RWPE2 (cell line): ENCODE results near the gene C15orf40.

Experiments
- ATAC-seq: fragments of 200-7000 bp; cut with Tn5 transposase; 3 replicates; pipeline ENCODE4 v1.9.1; 2021; ENCODE audit warnings: low read depth
- DNase-seq: peaks from one replicate; pipeline ENCODE4 v3.0.0-alpha.2; 2020; ENCODE audit warnings: low spot score
- H3K27ac ChIP-seq: fragments of 450-650 bp; 2 replicates; pipeline ENCODE4 v1.5.1; 2017; ENCODE audit warnings: mild to moderate bottlenecking; ENCODE audit not compliant: poor library complexity, severe bottlenecking
- H3K27me3 ChIP-seq: fragments of 250-450 bp; sonication (Bioruptor Pico); 2 replicates; pipeline ENCODE4 v1.5.1; 2021; ENCODE audit warnings: mild to moderate bottlenecking, moderate library complexity; ENCODE audit not compliant: insufficient read depth, poor library complexity, severe bottlenecking
- H3K36me3 ChIP-seq: fragments of 250-450 bp; sonication (Bioruptor Pico); 2 replicates; pipeline ENCODE4 v1.5.1; 2020; ENCODE audit warnings: low read depth, mild to moderate bottlenecking, moderate library complexity
- H3K4me1 ChIP-seq: fragments of 250-450 bp; sonication (Bioruptor Pico); 2 replicates; pipeline ENCODE4 v1.5.1; 2021; ENCODE audit warnings: mild to moderate bottlenecking, moderate library complexity; ENCODE audit not compliant: insufficient read depth, poor library complexity, severe bottlenecking
- H3K4me3 ChIP-seq: fragments of 250-450 bp; sonication (Bioruptor Pico); 2 replicates; pipeline ENCODE4 v1.5.1; 2021; ENCODE audit warnings: mild to moderate bottlenecking, moderate library complexity; ENCODE audit not compliant: severe bottlenecking
- H3K9me3 ChIP-seq: fragments of 250-450 bp; sonication (Bioruptor Pico); 2 replicates; pipeline ENCODE4 v1.5.1; 2021; ENCODE audit warnings: mild to moderate bottlenecking, moderate library complexity; ENCODE audit not compliant: severe bottlenecking
- CTCF ChIP-seq: fragments of 450-650 bp; IDR thresholded peaks from one replicate; pipeline ENCODE4 v1.5.1; 2017; ENCODE audit warnings: mild to moderate bottlenecking, moderate library complexity; ENCODE audit not compliant: poor library complexity, severe bottlenecking

C15orf40 gene

GRCh38 chr15:83030021-83030420 is 18.6 kb upstream of the C15orf40 start:
- no peak; the same call in 2 of the 3 replicates for ATAC-seq
- Histone ChIP-seq H3K27ac (no peak overlapping the region), H3K9me3 (no peaks in the 10 kb centered on the region), H3K36me3 (peaks cover 91% of the 10 kb centered on the region), H3K27me3 (no peaks in the 10 kb centered on the region), H3K4me3 (no peak overlapping the region), H3K4me1 (no peaks in the 10 kb centered on the region)
- TF ChIP-seq CTCF, result no peak
- DNase-seq, result no peak

- no peaks in the 10 kb centered on the region for H3K9me3 ChIP-seq
- no peaks in the 10 kb centered on the region for H3K4me1 ChIP-seq
- TF ChIP-seq CTCF, result no peak
- H3K27me3 ChIP-seq, result no peaks in the 10 kb centered on the region
- H3K4me3 ChIP-seq, result no peak overlapping the region
- H3K36me3 ChIP-seq, result peaks cover 58% of the 10 kb centered on the region
- DNase-seq, result no peak
- no peak for ATAC-seq
- no peak overlapping the region for H3K27ac ChIP-seq
Measured at GRCh38 chr15:83018436-83018835, 7.0 kb upstream of the C15orf40 start.

DNA sequence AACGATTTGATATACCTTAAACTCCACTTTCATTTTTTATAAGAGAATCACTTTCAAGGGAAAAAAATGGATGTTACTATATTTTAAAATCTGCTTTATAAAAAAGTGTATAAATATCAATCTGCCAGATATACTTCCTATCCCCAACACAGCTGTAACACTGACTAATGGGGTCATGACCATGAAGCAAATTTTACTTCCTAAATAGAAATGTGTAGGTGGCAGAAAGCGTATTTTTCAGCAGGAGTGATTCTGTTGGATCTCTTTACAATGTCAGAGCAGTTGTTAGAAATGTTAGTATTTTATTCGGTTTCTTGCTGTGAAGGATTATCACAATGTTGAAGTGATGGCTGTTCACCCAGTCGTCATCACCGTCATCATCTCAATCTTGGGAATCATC is 5.5 kb upstream of the C15orf40 start:
- ATAC-seq (no peak), DNase-seq (no peak)
- no peak for TF ChIP-seq CTCF
- H3K4me1 ChIP-seq, result peaks cover 5% of the 10 kb centered on the region
- H3K27ac ChIP-seq, result no peak overlapping the region
- no peaks in the 10 kb centered on the region for H3K27me3 ChIP-seq
- H3K9me3 ChIP-seq, result no peaks in the 10 kb centered on the region
- no peak overlapping the region for H3K4me3 ChIP-seq
- peaks cover 51% of the 10 kb centered on the region for H3K36me3 ChIP-seq

GRCh38 chr15:83015361-83015760 is 3.9 kb upstream of the C15orf40 start:
- TF ChIP-seq CTCF, result no peak
- DNase-seq, result no peak
- H3K27ac ChIP-seq, result no peak overlapping the region

DNA sequence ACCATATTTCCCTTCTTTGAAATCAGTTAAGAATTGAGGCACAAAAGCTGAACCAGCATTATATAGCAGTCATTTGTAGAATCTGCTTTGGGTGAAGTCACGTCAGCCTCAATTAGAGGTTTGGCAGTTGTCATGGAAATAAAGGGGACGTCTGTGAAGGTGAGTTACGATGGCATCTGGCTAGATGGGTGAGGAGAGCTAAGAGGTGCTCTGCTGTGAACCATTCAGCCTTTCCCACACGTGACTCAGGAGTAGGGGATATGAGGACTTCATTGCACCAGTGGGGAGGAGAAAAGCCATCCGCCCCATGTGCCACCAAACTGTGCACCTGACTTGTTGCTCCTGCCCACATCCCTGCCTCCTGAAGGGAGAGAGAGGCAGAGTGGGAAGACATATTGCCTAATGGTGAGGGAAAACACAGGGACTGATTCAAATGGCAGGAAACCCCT is 2.8 kb upstream of the C15orf40 start:
- no peak for ATAC-seq
- Histone ChIP-seq H3K27ac (no peak overlapping the region), H3K4me1 (peaks cover 14% of the 10 kb centered on the region), H3K27me3 (no peaks in the 10 kb centered on the region), H3K36me3 (peaks cover 36% of the 10 kb centered on the region), H3K9me3 (no peaks in the 10 kb centered on the region), H3K4me3 (no peak overlapping the region)
- TF ChIP-seq CTCF, result no peak
- no peak for DNase-seq

More at GRCh38 chr15:83015361-83015760, 3.9 kb upstream of the C15orf40 start:
- no peaks in the 10 kb centered on the region for H3K27me3 ChIP-seq
- H3K9me3 ChIP-seq, result no peaks in the 10 kb centered on the region
- H3K36me3 ChIP-seq, result peaks cover 36% of the 10 kb centered on the region
- H3K4me1 ChIP-seq, result peaks cover 10% of the 10 kb centered on the region
- no peak overlapping the region for H3K4me3 ChIP-seq
- ATAC-seq, result no peak
